Sigmoid colon (tissue), 7 donors: ENCODE data around the gene TRMU. TPM values are rescaled to one million over a fixed set of nuclear protein-coding genes. Genes with fewer than 3 reads are reported as not detected.
A peak's percentile ranks its signal among the peaks of the same experiment; 100 is the strongest.

ENCODE experiments used
- DNase-seq: peaks from one replicate; pipeline ENCODE4 v3.0.0-alpha.2; 2019
- H3K27ac ChIP-seq, 4 donors: fragments of 200-600 bp; sonication (generic); one replicate each; pipeline ENCODE4 v1.5.1; 2016 to 2019; ENCODE audit warnings: mild to moderate bottlenecking in 1 of 4
- H3K27me3 ChIP-seq, 3 donors: fragments of 200-600 bp; sonication (generic); one replicate each; pipeline ENCODE4 v1.5.1; 2019; ENCODE audit warnings: mild to moderate bottlenecking in 1 of 3
- H3K36me3 ChIP-seq, 4 donors: fragments of 200-600 bp; sonication (generic); one replicate each; pipeline ENCODE4 v1.5.1; 2016 to 2019
- H3K4me1 ChIP-seq, 4 donors: fragments of 200-600 bp; sonication (generic); one replicate each; pipeline ENCODE4 v1.5.1; 2017 to 2019
- H3K4me3 ChIP-seq, 4 donors: fragments of 200-600 bp; sonication (generic); one replicate each; pipeline ENCODE4 v1.5.1; 2017 to 2019; ENCODE audit warnings: mild to moderate bottlenecking in 2 of 4, moderate library complexity in 1 of 4
- H3K9me3 ChIP-seq, 4 donors: fragments of 200-600 bp in 3 of 4; sonication (generic) in 3 of 4; one replicate each; pipeline versions ENCODE4 v1.5.1 to v1.6.1; 2013 to 2019
- CTCF ChIP-seq, 4 experiments: fragments of 450-650 bp in 3 of 4; fragments of 200-600 bp in 1 of 4; IDR thresholded peaks; one replicate each; pipeline ENCODE4 v1.5.1; 2016 to 2019; ENCODE audit warnings: antibody characterized with exemption in 4 of 4, mild to moderate bottlenecking in 3 of 4, moderate library complexity in 2 of 4
- EP300 ChIP-seq, 4 donors: sonication (generic); formaldehyde crosslinking; IDR thresholded peaks; one replicate each; pipeline ENCODE4 v1.6.1; 2017; ENCODE audit warnings: antibody characterized with exemption in 4 of 4
- POLR2A ChIP-seq, 2 donors: fragments of 450-650 bp; IDR thresholded peaks; one replicate each; pipeline ENCODE4 v1.6.1; 2016; ENCODE audit warnings: antibody characterized with exemption in 2 of 2, mild to moderate bottlenecking in 2 of 2, moderate library complexity in 2 of 2
- POLR2AphosphoS5 ChIP-seq, 4 donors: sonication (generic); formaldehyde crosslinking; IDR thresholded peaks; one replicate each; pipeline ENCODE4 v1.6.1; 2017; ENCODE audit warnings: antibody characterized with exemption in 4 of 4
- WGBS, 2 donors: extraction: QIAGEN DNeasy Blood & Tissue Kit; methylation state at CpG; one replicate each; pipeline ENCODE4 v1.1.7; 2013; 5-methylcytosine and 5-hydroxymethylcytosine counted together
- intact Hi-C: fragments of 100-400 bp; cut with DNase I; formaldehyde crosslinking; loops from one replicate; pipeline ENCODE4 v1.15.1; 2023
- polyA plus RNA-seq, 3 donors: library from polyadenylated mRNA; stranded (reverse); fragments of 200-250 nt; gene quantifications; one replicate each; pipeline ENCODE4 v1.2.3, GENCODE V29; 2013
- total RNA-seq, 4 donors: library from RNA; depleted of rRNA; stranded (reverse); fragments of >200 nt; gene quantifications; one replicate each; pipeline ENCODE4 v1.1.0, GENCODE V29; 2016
- donor health status: healthy with polysubstance abuse.
- donor health status: Bipolar disorder and iron deficiency.
- donor health status: healthy.

The TRMU gene
- total and polyA plus RNA-seq, 7 donors: 12.5 to 38.7 (median 21.9) TPM

GRCh38 chr22:46348099-46348695 lies 12.7 kb downstream of the TRMU start:
- H3K36me3 ChIP-seq: peaks cover 50 to 99% (median 58%) of the 10 kb centered on the region in 4 donors
- H3K27ac ChIP-seq: no peak overlapping the region
- DNase-seq: no peak
- intact Hi-C loops: no loop called here
- peaks cover 0 to 15% (median 5%) of the 10 kb centered on the region in 4 donors for H3K4me1 ChIP-seq
- H3K27me3 ChIP-seq: no peaks in the 10 kb centered on the region
- WGBS, 2 donors: 95 to 97% methylated on average over 15 of the region's 15 CpGs
- no peak overlapping the region for H3K4me3 ChIP-seq
- TF ChIP-seq CTCF (IDR thresholded peaks at IDR 0.05): no peak
- TF ChIP-seq EP300 (IDR thresholded peaks at IDR 0.05): no peak
- no peak for TF ChIP-seq POLR2AphosphoS5 (IDR thresholded peaks at IDR 0.05)
- TF ChIP-seq POLR2A (IDR thresholded peaks at IDR 0.05): no peak
- no peaks in the 10 kb centered on the region for H3K9me3 ChIP-seq

- DNase-seq: no peak
- intact Hi-C loops: no loop called here
- H3K27ac ChIP-seq: peak overlapping the region in 1 of 4 donors; percentile 26
- 91% methylated on average over 18 of the region's 18 CpGs for WGBS, 2 donors
- peaks cover 0 to 15% (median 5%) of the 10 kb centered on the region in 4 donors for H3K4me1 ChIP-seq
- no peaks in the 10 kb centered on the region for H3K9me3 ChIP-seq
- H3K27me3 ChIP-seq: no peaks in the 10 kb centered on the region
- H3K36me3 ChIP-seq: peaks cover 50 to 99% (median 65%) of the 10 kb centered on the region in 4 donors
- H3K4me3 ChIP-seq: no peak overlapping the region
- TF ChIP-seq POLR2AphosphoS5 (IDR thresholded peaks at IDR 0.05): no peak
- no peak for TF ChIP-seq CTCF (IDR thresholded peaks at IDR 0.05)
- TF ChIP-seq EP300 (IDR thresholded peaks at IDR 0.05): no peak
- no peak for TF ChIP-seq POLR2A (IDR thresholded peaks at IDR 0.05)
Observed at GRCh38 chr22:46349238-46349637, 13.7 kb downstream of the TRMU start.

DNA sequence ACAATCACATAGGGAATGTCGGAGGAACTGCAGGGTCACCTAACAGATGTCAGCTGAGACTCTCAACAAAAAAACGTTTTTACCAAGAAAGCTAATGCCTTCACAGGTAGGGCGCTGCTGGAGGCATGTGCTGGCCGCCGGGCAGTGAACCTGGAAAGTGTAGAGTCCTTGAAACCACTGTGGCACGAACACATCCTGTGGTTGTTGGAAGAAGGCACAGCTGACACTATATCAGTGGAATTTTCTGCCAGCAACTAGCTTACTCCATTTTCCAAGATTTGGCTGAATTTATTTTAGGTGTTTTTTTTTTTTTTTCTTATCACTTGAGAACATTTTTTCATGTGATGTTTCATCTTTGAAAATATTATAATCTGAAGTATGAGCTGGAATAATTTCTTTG lies 14.2 kb downstream of the TRMU start:
- 81 to 87% methylated on average over 6 of the region's 6 CpGs for WGBS, 2 donors
- no peak for DNase-seq
- H3K27ac ChIP-seq: peak overlapping the region in 1 of 4 donors; percentile 26

GRCh38 chr22:46350121-46350520 lies 14.6 kb downstream of the TRMU start:
- intact Hi-C loops: no loop called here
- peak overlapping the region in 1 of 4 donors; percentile 12 for H3K27ac ChIP-seq
- 92 to 93% methylated on average over 7 of the region's 7 CpGs for WGBS, 2 donors
- no peak for DNase-seq
- H3K9me3 ChIP-seq: no peaks in the 10 kb centered on the region
- no peaks in the 10 kb centered on the region for H3K27me3 ChIP-seq
- TF ChIP-seq POLR2A (IDR thresholded peaks at IDR 0.05) (no peak), EP300 (IDR thresholded peaks at IDR 0.05) (no peak), CTCF (IDR thresholded peaks at IDR 0.05) (no peak), POLR2AphosphoS5 (IDR thresholded peaks at IDR 0.05) (no peak)
- H3K4me1 ChIP-seq: peaks cover 0 to 15% (median 5%) of the 10 kb centered on the region in 4 donors
- no peak overlapping the region for H3K4me3 ChIP-seq
- peaks cover 50 to 98% (median 66%) of the 10 kb centered on the region in 4 donors for H3K36me3 ChIP-seq

More for the DNA sequence above, 14.2 kb downstream of the TRMU start:
- H3K9me3 ChIP-seq: no peaks in the 10 kb centered on the region
- H3K4me1 ChIP-seq: peaks cover 0 to 15% (median 5%) of the 10 kb centered on the region in 4 donors
- H3K36me3 ChIP-seq: peaks cover 50 to 99% (median 67%) of the 10 kb centered on the region in 4 donors
- no peak for TF ChIP-seq CTCF (IDR thresholded peaks at IDR 0.05)
- no peak for TF ChIP-seq EP300 (IDR thresholded peaks at IDR 0.05)
- no peak for TF ChIP-seq POLR2AphosphoS5 (IDR thresholded peaks at IDR 0.05)
- no peak for TF ChIP-seq POLR2A (IDR thresholded peaks at IDR 0.05)
- H3K4me3 ChIP-seq: no peak overlapping the region
- no peaks in the 10 kb centered on the region for H3K27me3 ChIP-seq
- intact Hi-C loops: no loop called here
